PFSK-1 (cell line): ENCODE measurements around the gene CTNS.

ENCODE experiments used
- SIN3A ChIP-seq: IDR thresholded peaks from 2 replicates; pipeline ENCODE4 v1.6.1; 2012; ENCODE audit warnings: mild to moderate bottlenecking, low read length, moderate library complexity, borderline replicate concordance; ENCODE audit not compliant: insufficient read depth
- TAF1 ChIP-seq: IDR thresholded peaks from 2 replicates; pipeline ENCODE4 v1.6.1; 2012; ENCODE audit warnings: low read length, control low read depth, borderline replicate concordance; ENCODE audit not compliant: insufficient read depth

DNA sequence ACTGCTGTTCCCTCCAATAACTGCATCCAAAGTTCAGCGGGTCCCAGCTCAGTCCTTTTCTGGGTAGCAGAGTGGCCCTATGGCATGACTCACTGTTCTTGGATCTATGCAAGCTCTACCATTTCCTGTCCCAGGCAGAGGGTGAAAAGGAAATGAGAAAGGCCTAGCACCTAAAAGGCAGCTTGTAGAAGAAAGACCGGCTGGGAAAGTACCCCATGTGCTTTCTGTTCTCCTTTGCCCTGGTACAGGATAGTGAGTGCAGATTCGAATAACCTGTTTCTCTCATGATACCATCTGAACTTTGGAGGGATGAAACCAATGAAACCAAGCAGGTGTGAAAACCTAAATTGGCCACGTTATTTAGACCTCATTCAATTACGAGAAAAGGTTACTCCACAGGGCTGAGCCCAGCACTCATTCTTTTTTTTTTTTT, 74.4 kb downstream of the CTNS start:
- TF ChIP-seq TAF1: no peak
- no peak for TF ChIP-seq SIN3A
